Bronchial epithelial cell (primary cell): ENCODE results near the gene KCNK4. TPM values are rescaled to one million over a fixed set of nuclear protein-coding genes. Genes with fewer than 3 reads are reported as not detected.
A peak's percentile ranks its signal among the peaks of the same experiment; 100 is the strongest.
"Not testable (repeated sequence)": the region's sequence is repeated elsewhere in the genome, so short reads cannot be mapped to it uniquely, and the experiment has no call there.

Source experiments
- DNase-seq: peaks from one replicate; pipeline ENCODE4 v3.0.0-alpha.2; 2010; ENCODE audit warnings: low read depth
- FAIRE-seq: peaks from 2 replicates; lab custom pipeline; 2011; peaks lifted over from hg19 to GRCh38; lab: Jason Lieb, UNC
- H3K27me3 ChIP-seq: 2 replicates; pipeline ENCODE4 v1.5.1; 2011; ENCODE audit warnings: low read length; ENCODE audit not compliant: control insufficient read depth, insufficient read depth
- H3K36me3 ChIP-seq: 2 replicates; pipeline ENCODE4 v1.5.1; 2011; ENCODE audit warnings: low read length; ENCODE audit not compliant: control insufficient read depth, insufficient read depth
- H3K4me3 ChIP-seq: 2 replicates; pipeline ENCODE4 v1.5.1; 2011; ENCODE audit warnings: mild to moderate bottlenecking, low read depth, low read length, control low read depth
- total RNA-seq: library from RNA; depleted of rRNA; stranded (reverse); fragments of >200 nt; gene quantifications from 2 replicates; pipeline ENCODE4 v1.2.1, GENCODE V29; 2014
- TF ChIP-seq, protein P1 (sequence below): IDR thresholded peaks from 2 replicates; pipeline ENCODE4 v1.5.1; 2011; ENCODE audit warnings: mild to moderate bottlenecking, moderate library complexity, low read length, control low read depth, inconsistent platforms; ENCODE audit not compliant: insufficient read depth, severe bottlenecking

Gene KCNK4
- total RNA-seq, 1 donor from 2014 or later: under 0.01 TPM

DNA sequence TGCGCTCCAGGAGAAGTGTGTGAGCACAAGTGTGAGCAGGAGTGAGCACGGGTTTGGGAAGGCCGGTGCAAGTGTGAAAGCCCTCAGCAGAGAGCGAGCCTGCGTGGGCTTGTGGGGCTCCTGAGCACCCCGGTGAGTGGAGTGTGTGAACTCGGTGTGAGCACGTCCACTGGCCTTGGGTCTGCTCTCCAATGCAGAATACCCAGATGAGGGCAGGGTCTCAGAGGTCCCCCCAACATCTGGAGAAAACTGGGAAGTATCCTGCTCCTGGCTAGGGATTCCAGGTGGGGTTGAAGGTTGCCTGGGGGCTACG is 15.4 kb downstream of the KCNK4 start:
- FAIRE-seq: no peak
- TF ChIP-seq, protein P1, sequence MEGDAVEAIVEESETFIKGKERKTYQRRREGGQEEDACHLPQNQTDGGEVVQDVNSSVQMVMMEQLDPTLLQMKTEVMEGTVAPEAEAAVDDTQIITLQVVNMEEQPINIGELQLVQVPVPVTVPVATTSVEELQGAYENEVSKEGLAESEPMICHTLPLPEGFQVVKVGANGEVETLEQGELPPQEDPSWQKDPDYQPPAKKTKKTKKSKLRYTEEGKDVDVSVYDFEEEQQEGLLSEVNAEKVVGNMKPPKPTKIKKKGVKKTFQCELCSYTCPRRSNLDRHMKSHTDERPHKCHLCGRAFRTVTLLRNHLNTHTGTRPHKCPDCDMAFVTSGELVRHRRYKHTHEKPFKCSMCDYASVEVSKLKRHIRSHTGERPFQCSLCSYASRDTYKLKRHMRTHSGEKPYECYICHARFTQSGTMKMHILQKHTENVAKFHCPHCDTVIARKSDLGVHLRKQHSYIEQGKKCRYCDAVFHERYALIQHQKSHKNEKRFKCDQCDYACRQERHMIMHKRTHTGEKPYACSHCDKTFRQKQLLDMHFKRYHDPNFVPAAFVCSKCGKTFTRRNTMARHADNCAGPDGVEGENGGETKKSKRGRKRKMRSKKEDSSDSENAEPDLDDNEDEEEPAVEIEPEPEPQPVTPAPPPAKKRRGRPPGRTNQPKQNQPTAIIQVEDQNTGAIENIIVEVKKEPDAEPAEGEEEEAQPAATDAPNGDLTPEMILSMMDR: no peak
- DNase-seq: no peak
- Histone ChIP-seq H3K27me3 (no peaks in the 10 kb centered on the region), H3K36me3 (peaks cover 4% of the 10 kb centered on the region), H3K4me3 (peak overlapping the region; percentile 77)

DNA sequence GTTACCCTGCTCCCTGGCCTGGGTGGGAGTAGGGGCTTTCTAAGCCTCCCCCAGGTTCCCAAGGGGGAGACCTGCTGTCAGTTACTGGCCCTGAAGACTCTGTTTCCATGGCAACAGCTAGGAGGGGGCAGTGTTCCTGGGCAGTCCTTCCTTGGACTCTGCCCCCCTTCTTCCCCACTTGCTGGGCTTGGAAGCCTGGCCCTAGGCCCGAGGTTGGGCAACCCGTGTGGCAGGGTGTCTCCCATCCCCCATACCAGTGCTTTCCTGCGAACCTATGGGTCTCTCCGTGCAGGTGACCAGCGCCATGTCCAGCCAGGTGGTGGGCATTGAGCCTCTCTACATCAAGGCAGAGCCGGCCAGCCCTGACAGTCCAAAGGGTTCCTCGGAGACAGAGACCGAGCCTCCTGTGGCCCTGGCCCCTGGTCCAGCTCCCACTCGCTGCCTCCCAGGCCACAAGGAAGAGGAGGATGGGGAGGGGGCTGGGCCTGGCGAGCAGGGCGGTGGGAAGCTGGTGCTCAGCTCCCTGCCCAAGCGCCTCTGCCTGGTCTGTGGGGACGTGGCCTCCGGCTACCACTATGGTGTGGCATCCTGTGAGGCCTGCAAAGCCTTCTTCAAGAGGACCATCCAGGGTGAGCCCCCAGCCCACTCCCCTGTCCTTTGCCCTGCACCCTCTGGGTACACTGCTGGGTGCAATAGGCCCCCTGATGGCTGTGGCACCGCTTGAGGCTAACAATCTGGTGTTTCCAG is 15.9 kb downstream of the KCNK4 start:
- DNase-seq (no peak), FAIRE-seq (no peak)
- Histone ChIP-seq H3K36me3 (peaks cover 4% of the 10 kb centered on the region), H3K4me3 (no peak overlapping the region), H3K27me3 (no peaks in the 10 kb centered on the region)
- TF ChIP-seq, protein P1: no peak

DNA sequence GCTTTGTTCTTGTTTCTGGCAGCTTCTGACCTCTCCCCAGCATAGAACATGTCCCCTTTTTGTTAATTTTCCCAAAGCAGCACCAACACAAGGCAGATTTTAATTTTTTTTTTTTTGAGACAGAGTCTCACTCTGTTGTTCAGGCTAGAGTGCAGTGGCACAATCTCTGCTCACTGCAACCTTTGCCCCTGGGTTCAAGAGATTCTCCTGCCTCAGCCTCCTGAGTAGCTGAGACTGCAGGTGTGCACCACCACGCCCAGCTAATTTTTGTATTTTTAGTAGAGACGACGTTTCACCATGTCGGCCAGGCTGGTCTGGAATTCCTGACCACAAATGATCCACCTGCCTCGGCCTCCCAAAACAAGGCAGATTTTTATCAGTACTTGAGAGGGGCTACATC is 16.7 kb downstream of the KCNK4 start:
- not testable (repeated sequence) for H3K36me3 ChIP-seq, H3K4me3 ChIP-seq, H3K27me3 ChIP-seq, DNase-seq, FAIRE-seq

DNA sequence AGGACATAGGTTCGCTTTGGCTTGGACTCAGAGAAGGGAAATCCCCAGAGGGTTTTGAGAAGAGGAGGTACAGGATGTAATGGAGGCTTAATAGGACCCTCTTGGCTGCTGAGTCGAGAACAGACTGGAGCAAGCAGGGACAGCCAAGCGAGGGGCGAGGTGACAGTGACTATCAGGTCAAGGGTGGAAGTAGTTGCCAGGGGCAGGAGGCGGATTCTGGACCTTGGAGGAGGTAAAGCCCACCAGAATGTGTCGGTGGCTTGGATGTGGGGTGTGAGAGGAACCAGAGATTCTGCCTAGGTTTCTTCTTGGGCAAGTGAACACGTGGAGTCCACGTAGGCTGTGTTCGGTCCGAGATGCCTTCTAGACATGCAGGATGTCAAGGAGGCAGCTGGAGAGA is 21.8 kb downstream of the KCNK4 start:
- Histone ChIP-seq H3K27me3 (no peaks in the 10 kb centered on the region), H3K4me3 (no peak overlapping the region), H3K36me3 (peaks cover 10% of the 10 kb centered on the region)
- TF ChIP-seq, protein P1: no peak
- no peak for DNase-seq
- no peak for FAIRE-seq

DNA sequence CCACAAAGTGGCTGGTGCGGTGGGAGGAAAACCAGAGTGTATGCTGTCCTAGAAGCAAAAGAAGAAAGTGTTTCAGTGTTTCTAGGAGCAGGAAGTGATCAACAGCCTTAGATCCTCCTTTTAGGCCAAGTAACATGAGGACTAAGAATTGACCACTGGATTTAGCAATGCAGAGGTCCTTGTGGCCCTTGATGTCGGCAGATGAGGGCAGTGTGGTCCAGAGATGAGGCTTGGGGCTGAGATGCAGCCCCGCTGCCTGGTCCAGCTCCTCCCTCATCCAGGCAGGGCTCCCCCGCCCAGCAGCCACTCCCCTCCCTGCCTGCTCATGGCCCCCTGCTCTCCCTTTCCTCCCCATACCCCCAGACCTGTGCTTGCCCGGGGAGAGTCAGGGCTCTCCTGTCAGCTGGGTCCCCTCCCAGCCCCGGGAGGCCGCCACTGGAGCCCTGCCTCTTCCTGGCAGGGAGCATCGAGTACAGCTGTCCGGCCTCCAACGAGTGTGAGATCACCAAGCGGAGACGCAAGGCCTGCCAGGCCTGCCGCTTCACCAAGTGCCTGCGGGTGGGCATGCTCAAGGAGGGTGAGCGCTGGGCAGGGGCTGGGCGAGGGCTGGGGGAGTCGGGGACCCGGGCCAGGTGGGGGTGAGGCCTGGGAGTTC is 22.5 kb downstream of the KCNK4 start:
- H3K4me3 ChIP-seq: no peak overlapping the region
- no peak for DNase-seq
- H3K27me3 ChIP-seq: no peaks in the 10 kb centered on the region
- FAIRE-seq: no peak
- peaks cover 10% of the 10 kb centered on the region for H3K36me3 ChIP-seq
- TF ChIP-seq, protein P1: no peak

DNA sequence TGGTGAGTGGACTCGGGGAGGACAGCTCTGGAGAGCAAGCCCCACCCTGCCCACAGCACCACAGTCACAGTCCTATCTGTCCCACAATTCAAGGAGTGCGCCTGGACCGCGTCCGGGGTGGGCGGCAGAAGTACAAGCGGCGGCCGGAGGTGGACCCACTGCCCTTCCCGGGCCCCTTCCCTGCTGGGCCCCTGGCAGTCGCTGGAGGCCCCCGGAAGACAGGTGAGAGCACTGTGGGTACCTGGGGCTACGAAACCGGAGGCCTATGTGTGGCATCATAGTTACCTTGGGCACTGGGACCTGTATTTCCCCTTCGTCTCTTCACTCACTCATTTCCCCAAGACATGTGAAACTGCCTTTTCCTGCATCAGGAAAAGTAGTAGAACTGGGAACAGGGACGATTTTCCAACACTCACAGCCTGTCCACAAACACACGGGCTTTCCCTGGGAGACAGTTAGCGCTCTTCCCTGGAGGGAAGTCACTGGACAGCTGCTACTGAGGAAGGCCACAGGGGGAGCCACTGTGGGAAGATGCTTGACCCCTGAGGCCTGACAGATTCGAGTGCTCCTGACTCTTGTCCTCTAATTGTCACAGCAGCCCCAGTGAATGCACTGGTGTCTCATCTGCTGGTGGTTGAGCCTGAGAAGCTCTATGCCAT is 23.2 kb downstream of the KCNK4 start:
- Histone ChIP-seq H3K36me3 (peaks cover 10% of the 10 kb centered on the region), H3K4me3 (no peak overlapping the region), H3K27me3 (no peaks in the 10 kb centered on the region)
- TF ChIP-seq, protein P1: peak; percentile 20
- DNase-seq (no peak), FAIRE-seq (no peak)
